HG03139 (cell line): ENCODE data around the gene STX7.

ENCODE experiments used
- ATAC-seq: cut with Tn5 transposase; IDR thresholded peaks from one replicate; pipeline ENCODE4 v1.9.1; 2021; ENCODE audit not compliant: unreplicated experiment

The STX7 gene

GRCh38 chr6:132478266-132478665, 34.6 kb downstream of the STX7 start:
- ATAC-seq, result no peak

- no peak for ATAC-seq
Measured at GRCh38 chr6:132476688-132477087, 36.2 kb downstream of the STX7 start.

GRCh38 chr6:132475925-132476324, 37.0 kb downstream of the STX7 start:
- no peak for ATAC-seq

GRCh38 chr6:132471787-132472186, 41.1 kb downstream of the STX7 start:
- ATAC-seq, result no peak

GRCh38 chr6:132466952-132467351, 46.0 kb downstream of the STX7 start:
- ATAC-seq, result no peak

GRCh38 chr6:132465530-132466485, 47.1 kb downstream of the STX7 start:
- ATAC-seq, result peak; percentile 76

- ATAC-seq, result no peak
Measured at GRCh38 chr6:132464538-132465256, 48.2 kb downstream of the STX7 start.

- ATAC-seq, result no peak
Measured at GRCh38 chr6:132461958-132462357, 51.0 kb downstream of the STX7 start.

- no peak for ATAC-seq
Measured at GRCh38 chr6:132459605-132459952, 53.3 kb downstream of the STX7 start.

GRCh38 chr6:132458887-132459604, 53.9 kb downstream of the STX7 start:
- ATAC-seq, result no peak

- ATAC-seq, result peak; percentile 89
Measured at GRCh38 chr6:132456700-132457143, 56.2 kb downstream of the STX7 start.

GRCh38 chr6:132446855-132447241, 66.1 kb downstream of the STX7 start:
- no peak for ATAC-seq

GRCh38 chr6:132446141-132446854, 66.6 kb downstream of the STX7 start:
- ATAC-seq, result no peak

- ATAC-seq, result no peak
Measured at GRCh38 chr6:132445201-132445951, 67.5 kb downstream of the STX7 start.

GRCh38 chr6:132443206-132443605, 69.7 kb downstream of the STX7 start:
- no peak for ATAC-seq

GRCh38 chr6:132430110-132430509, 82.8 kb downstream of the STX7 start:
- ATAC-seq, result no peak

GRCh38 chr6:132425176-132425575, 87.7 kb downstream of the STX7 start:
- ATAC-seq, result no peak

GRCh38 chr6:132423839-132424238, 89.1 kb downstream of the STX7 start:
- ATAC-seq, result no peak

GRCh38 chr6:132418235-132418965, 94.5 kb downstream of the STX7 start:
- no peak for ATAC-seq
